OCI-LY1 (cell line): ENCODE data around the gene MARCHF10.

ENCODE experiments used
- H2AFZ ChIP-seq: fragments of 200-600 bp; sonication (generic), shearing (Covaris generic); 2 replicates; pipeline ENCODE4 v1.6.0; 2014; ENCODE audit warnings: antibody characterized with exemption, mild to moderate bottlenecking, low read length
- H3F3A ChIP-seq: fragments of 200-600 bp; sonication (generic), shearing (Covaris generic); 2 replicates; pipeline ENCODE4 v1.6.0; 2014; ENCODE audit warnings: mild to moderate bottlenecking, antibody characterized with exemption, low read length, moderate library complexity; ENCODE audit not compliant: insufficient read depth
- H3K27ac ChIP-seq: fragments of 200-600 bp; sonication (generic); 2 replicates; pipeline ENCODE4 v1.5.1; 2014; ENCODE audit warnings: low read length, mixed run types, mild to moderate bottlenecking, low read depth; ENCODE audit not compliant: poor library complexity, severe bottlenecking
- H3K27me3 ChIP-seq: fragments of 200-600 bp; sonication (generic); 2 replicates; pipeline ENCODE4 v1.6.0; 2014; ENCODE audit warnings: antibody characterized with exemption, mild to moderate bottlenecking, low read length, moderate library complexity; ENCODE audit not compliant: insufficient read depth
- H3K36me3 ChIP-seq: fragments of 200-600 bp; sonication (generic); 2 replicates; pipeline ENCODE4 v1.6.1; 2014; ENCODE audit warnings: mild to moderate bottlenecking, antibody characterized with exemption, low read length, moderate library complexity, mixed read lengths; ENCODE audit not compliant: insufficient read depth
- H3K4me1 ChIP-seq: fragments of 200-600 bp; sonication (generic); 2 replicates; pipeline ENCODE4 v1.5.1; 2014; ENCODE audit warnings: mild to moderate bottlenecking, low read length, moderate library complexity; ENCODE audit not compliant: insufficient read depth, severe bottlenecking
- H3K4me2 ChIP-seq: fragments of 200-600 bp; sonication (generic), shearing (Covaris generic); 2 replicates; pipeline ENCODE4 v1.6.1; 2014; ENCODE audit warnings: low read length
- H3K4me3 ChIP-seq: fragments of 200-600 bp; sonication (generic); 2 replicates; pipeline ENCODE4 v1.5.1; 2014; ENCODE audit warnings: low read length, low read depth, mild to moderate bottlenecking, mixed read lengths; ENCODE audit not compliant: poor library complexity, severe bottlenecking
- H3K79me2 ChIP-seq: fragments of 200-600 bp; shearing (Covaris generic); 2 replicates; pipeline ENCODE4 v1.6.1; 2016; ENCODE audit warnings: mixed run types, low read length, mixed read lengths; ENCODE audit not compliant: insufficient read depth
- H3K9ac ChIP-seq: fragments of 200-600 bp; sonication (generic), shearing (Covaris generic); 2 replicates; pipeline ENCODE4 v1.6.1; 2014; ENCODE audit warnings: mild to moderate bottlenecking, low read length, mixed read lengths
- H3K9me2 ChIP-seq: fragments of 200-600 bp; sonication (generic), shearing (Covaris generic); 2 replicates; pipeline ENCODE4 v1.6.1; 2014; ENCODE audit warnings: low read depth, mild to moderate bottlenecking, low read length, mixed read lengths
- H3K9me3 ChIP-seq: fragments of 200-600 bp; shearing (Covaris generic); 2 replicates; pipeline ENCODE4 v1.6.1; 2014; ENCODE audit warnings: low read length, mixed read lengths
- H4K20me1 ChIP-seq: fragments of 200-600 bp; sonication (generic), shearing (Covaris generic); 2 replicates; pipeline ENCODE4 v1.6.0; 2016; ENCODE audit warnings: mild to moderate bottlenecking, low read length; ENCODE audit not compliant: insufficient read depth
- CTCF ChIP-seq: fragments of 200-600 bp; sonication (generic), shearing (Covaris generic); IDR thresholded peaks from 2 replicates; pipeline ENCODE4 v1.5.1; 2017; ENCODE audit warnings: mild to moderate bottlenecking, antibody characterized with exemption, low read length, moderate library complexity, mixed read lengths
- EZH2 ChIP-seq: fragments of 200-600 bp; sonication (generic), shearing (Covaris generic); IDR thresholded peaks from 2 replicates; pipeline ENCODE4 v1.8.0; 2017; ENCODE audit warnings: borderline replicate concordance, mixed run types, mild to moderate bottlenecking, antibody characterized with exemption, low read length, moderate library complexity, mixed read lengths

MARCHF10 gene

GRCh38 chr17:62716834-62717588 is 91.1 kb downstream of the MARCHF10 start:
- TF ChIP-seq EZH2 (no peak), CTCF (no peak)
- Histone ChIP-seq H4K20me1 (no peaks in the 10 kb centered on the region), H3F3A (no peaks in the 10 kb centered on the region), H3K79me2 (no peaks in the 10 kb centered on the region), H3K9me3 (no peaks in the 10 kb centered on the region), H3K4me3 (no peak overlapping the region), H2AFZ (no peak overlapping the region), H3K36me3 (no peaks in the 10 kb centered on the region), H3K9ac (no peak overlapping the region), H3K9me2 (no peaks in the 10 kb centered on the region), H3K4me2 (no peak overlapping the region), H3K4me1 (no peaks in the 10 kb centered on the region), H3K27me3 (peaks cover 4% of the 10 kb centered on the region), H3K27ac (no peak overlapping the region)

DNA sequence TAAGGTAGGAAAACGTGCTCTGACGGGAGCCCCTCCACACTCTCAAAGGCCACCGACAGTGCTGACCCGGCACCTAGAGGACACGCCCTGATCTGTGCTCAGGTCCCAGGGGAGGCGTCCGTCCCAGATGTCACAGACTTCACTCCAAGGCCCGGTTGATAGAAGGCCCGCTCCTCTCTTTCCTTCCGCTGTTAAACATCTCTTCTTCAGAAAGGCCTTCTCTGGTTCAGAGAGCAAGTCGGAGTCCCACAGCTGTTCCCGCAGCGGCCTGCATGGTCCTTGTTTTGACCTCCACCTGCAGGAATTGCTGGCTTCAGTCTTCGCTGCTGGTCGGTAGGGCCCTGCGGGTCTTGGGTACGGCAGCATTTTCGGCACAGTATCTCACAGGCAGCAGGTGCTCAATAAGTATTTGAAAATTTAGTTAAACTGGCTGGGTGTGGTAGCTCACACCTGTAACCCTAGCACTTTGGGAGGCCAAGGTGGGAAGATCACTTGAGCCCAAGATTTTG is 92.2 kb downstream of the MARCHF10 start:
- no peaks in the 10 kb centered on the region for H3K4me1 ChIP-seq
- no peaks in the 10 kb centered on the region for H3F3A ChIP-seq
- H3K4me3 ChIP-seq = no peak overlapping the region
- no peak overlapping the region for H3K9ac ChIP-seq
- no peak overlapping the region for H3K27ac ChIP-seq
- H3K36me3 ChIP-seq = no peaks in the 10 kb centered on the region
- peaks cover 4% of the 10 kb centered on the region for H3K27me3 ChIP-seq
- no peak overlapping the region for H3K4me2 ChIP-seq
- TF ChIP-seq CTCF (no peak), EZH2 (no peak)
- H3K9me2 ChIP-seq = no peaks in the 10 kb centered on the region
- H3K79me2 ChIP-seq = no peaks in the 10 kb centered on the region
- no peaks in the 10 kb centered on the region for H3K9me3 ChIP-seq
- no peak overlapping the region for H2AFZ ChIP-seq
- H4K20me1 ChIP-seq = no peaks in the 10 kb centered on the region

GRCh38 chr17:62714016-62714777 is 93.9 kb downstream of the MARCHF10 start:
- no peak overlapping the region for H3K4me2 ChIP-seq

More at GRCh38 chr17:62714016-62714777, 93.9 kb downstream of the MARCHF10 start:
- Histone ChIP-seq H3F3A (no peaks in the 10 kb centered on the region), H3K4me1 (no peaks in the 10 kb centered on the region), H3K9me2 (no peaks in the 10 kb centered on the region), H3K27me3 (peaks cover 4% of the 10 kb centered on the region), H3K4me3 (no peak overlapping the region), H2AFZ (no peak overlapping the region), H3K36me3 (no peaks in the 10 kb centered on the region), H4K20me1 (no peaks in the 10 kb centered on the region), H3K79me2 (no peaks in the 10 kb centered on the region), H3K27ac (no peak overlapping the region), H3K9ac (no peak overlapping the region), H3K9me3 (no peaks in the 10 kb centered on the region)
- TF ChIP-seq CTCF (no peak), EZH2 (no peak)
